Smooth muscle cell of the brain vasculature (primary cell): Measurements from ENCODE around the gene NUP160.
"Not testable (repeated sequence)": the region's sequence is repeated elsewhere in the genome, so short reads cannot be mapped to it uniquely, and the experiment has no call there.

Experiments used
- DNase-seq: peaks from one replicate; pipeline ENCODE4 v3.0.0-alpha.2; 2012; ENCODE audit warnings: low read depth, low spot score

Gene NUP160

DNA sequence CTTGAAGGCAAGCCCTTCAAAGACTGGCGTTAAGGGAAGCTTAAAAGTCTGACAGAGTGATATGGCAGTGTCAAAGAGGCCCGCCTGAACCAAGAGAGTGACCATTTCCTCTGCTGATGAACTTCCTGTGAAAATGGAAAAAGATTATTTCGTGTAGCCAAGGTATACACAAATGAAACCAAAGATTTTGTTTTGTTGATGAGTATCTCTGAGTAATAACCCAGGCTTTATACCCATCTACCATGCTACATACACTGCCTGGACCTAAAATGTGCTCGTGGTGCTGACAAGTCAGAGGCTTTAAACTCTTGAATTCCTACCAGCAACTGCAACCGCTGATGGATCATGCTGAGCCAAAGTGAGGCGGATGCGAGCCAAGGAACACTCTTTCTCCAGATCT is 60.0 kb downstream of the NUP160 start:
- no peak for DNase-seq

GRCh38 chr11:47786373-47786772 is 61.8 kb downstream of the NUP160 start:
- DNase-seq = no peak

DNA sequence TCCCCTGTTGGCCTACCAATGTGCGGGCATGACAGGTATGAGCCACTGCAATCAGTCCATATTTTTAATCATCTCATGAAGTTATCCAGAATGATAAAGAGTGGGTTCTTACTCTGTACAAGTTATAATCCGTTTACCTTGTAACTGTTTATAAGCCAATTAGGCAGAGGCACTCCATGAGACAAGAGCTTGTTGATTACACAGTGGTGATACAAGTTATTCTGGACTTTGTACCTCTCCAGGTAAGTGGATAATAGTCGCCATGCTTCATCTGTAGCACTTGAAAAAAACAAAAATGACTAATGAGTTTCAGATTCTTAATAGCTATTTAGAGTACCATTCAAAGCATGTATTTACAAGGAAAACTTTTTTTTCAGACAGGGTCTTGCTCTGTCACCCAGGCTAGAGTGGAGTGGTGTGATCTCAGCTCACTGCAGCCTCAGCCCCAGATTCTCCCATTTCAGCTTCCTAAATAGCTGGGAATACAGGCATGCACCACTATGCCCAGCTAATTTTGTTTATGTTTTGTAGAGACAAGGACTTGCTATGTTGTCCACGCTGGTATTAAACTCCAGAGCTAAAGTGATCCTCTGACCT is 63.3 kb downstream of the NUP160 start:
- DNase-seq = no peak

- no peak for DNase-seq
Observed at GRCh38 chr11:47783087-47783610, 65.0 kb downstream of the NUP160 start.

DNA sequence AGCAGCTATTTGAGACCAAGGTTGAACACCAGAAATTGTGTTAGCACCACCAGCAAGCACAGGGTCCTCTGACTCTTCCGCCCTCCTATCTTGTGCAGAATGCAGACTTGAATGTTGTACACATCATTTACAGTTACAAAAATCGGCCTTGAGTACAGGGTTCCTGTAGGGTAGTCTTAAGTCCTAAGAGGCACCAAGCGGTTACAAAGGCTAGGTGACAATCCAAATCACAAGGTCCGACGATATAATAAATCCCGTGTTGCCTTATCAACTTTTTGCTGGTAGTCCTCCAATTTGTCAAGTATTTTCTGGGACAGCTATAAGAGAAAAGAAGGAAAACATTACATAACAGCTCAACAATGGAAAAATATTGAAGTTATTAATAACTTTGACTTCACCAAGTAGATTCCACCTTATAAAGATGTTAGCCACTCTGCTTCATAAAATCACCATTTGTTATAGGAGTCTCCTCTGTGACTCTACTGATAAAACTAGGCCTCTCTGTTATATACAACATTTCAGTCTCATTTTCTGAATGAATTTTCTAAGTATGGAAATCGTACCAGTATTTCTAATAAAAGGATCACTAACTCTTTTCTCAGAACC is 69.2 kb downstream of the NUP160 start:
- DNase-seq = no peak

DNA sequence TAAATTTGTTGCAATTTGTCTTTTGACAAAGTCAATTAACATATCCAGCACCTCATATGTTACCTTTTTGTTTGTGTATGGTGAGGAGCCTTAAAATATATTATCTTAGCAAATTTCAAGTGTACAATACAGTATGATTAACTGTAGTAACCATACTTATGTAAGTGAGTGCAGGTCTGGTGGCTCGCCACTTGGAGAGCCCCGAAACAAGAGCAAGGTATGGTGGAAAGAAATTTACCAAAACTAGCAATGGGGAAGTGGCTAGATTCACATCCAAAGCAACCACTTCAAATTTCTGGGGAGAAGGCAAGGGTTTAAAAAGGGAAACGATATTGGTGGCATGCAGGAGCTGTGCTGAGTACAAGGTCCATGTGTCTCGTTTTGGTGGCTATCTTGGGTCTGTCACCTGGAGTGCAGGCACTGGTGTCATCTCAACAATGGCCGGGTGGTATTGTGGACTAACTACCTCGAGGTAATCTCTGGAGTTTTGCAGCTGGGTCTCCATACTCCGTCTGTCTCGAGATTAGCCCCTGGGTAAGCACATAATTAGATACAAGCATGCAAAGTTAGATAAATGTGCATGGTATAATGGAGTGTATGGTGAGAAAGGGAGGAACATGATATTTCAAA is 72.8 kb downstream of the NUP160 start:
- no peak for DNase-seq

GRCh38 chr11:47773882-47774281 is 74.3 kb downstream of the NUP160 start:
- DNase-seq = no peak

GRCh38 chr11:47769556-47769955 is 78.6 kb downstream of the NUP160 start:
- not testable (repeated sequence) for DNase-seq

GRCh38 chr11:47768101-47768612 is 80.0 kb downstream of the NUP160 start:
- no peak for DNase-seq

- DNase-seq = no peak
Observed at GRCh38 chr11:47766509-47767227, 81.5 kb downstream of the NUP160 start.

DNA sequence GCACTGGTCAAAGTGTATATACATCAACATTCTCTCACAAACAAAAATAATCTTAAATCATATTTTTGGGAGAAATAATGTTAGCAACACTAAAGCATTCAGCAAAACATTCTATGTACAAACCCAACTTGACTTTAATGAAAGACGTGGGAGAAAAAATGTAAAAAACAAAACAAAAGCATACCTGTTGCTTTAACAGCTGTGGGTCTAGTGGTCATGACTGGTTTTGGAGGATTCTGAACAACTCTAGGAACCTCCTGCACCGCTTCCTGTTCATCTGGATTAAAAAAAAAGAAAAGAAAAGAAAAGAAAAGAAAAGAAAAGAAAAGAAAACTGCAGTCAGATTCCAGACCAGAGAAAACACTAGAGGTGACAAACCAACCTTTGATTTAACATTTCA is 83.1 kb downstream of the NUP160 start:
- no peak for DNase-seq

DNA sequence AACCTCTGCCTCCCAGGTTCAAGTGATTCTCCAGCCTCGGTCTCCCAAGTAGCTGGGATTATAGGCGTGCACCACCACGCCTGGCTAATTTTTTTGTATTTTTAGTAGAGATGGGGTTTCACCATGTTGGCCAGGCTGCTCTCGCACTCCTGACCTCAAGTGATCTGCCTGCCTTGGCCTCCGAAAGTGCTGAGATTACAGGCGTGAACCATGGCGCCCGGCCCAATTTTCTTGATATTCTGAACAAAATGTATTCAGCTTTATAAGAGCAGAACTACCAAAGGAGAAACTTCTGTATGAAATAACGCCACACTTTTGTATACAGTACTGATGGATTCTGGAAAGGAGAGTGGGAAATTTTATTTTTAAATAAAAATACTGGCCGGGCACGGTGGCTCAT is 88.9 kb downstream of the NUP160 start:
- DNase-seq = not testable (repeated sequence)

DNA sequence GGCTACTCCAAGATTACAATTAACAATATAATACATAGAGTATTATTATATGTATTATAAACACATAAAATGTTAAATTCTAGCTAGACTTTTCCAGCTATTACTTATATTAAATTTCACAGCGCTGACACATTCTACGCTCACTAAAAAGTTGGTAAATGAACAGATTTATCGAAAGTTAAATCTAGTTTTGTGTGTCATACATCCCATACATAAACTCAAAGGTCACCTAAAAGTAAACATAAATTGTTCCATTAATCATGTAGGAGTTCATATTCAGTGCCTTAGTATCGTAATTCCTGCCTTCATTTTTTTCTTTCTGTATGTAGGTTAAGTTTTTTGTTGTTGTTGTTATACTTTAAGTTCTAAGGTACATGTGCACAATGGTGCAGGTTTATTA is 91.9 kb downstream of the NUP160 start:
- DNase-seq = no peak

GRCh38 chr11:47750725-47751124 is 97.4 kb downstream of the NUP160 start:
- no peak for DNase-seq

DNA sequence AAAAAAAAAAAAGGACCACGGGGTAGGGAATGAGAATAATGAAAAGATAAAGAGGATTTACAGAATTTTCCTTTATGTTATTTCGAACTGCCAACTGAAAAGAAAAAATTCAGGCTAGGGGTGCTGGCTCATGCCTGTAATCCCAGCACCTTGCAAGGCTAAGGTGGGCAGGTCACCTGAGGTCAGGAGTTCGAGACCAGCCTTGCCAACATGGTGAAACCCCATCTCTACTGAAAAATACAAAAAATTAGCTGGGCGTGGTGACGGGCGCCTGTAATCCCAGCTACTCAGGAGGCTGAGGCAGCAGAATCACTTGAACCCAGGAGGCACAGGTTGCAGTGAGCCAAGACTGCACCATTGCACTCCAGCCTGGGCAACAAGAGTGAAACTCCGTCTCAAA is 105.7 kb downstream of the NUP160 start:
- DNase-seq = not testable (repeated sequence)

- not testable (repeated sequence) for DNase-seq
Observed at GRCh38 chr11:47737817-47738216, 110.3 kb downstream of the NUP160 start.

- no peak for DNase-seq
Observed at GRCh38 chr11:47732271-47732670, 115.9 kb downstream of the NUP160 start.

GRCh38 chr11:47731475-47731874 is 116.7 kb downstream of the NUP160 start:
- DNase-seq = no peak
